Mesothelial cell of epicardium (in vitro differentiated cells): Measurements from ENCODE around the gene GPAT3. TPM values are rescaled to one million over a fixed set of nuclear protein-coding genes. Genes with fewer than 3 reads are reported as not detected.

Experiments used
- DNase-seq, 2 experiments: peaks; one replicate each; pipeline ENCODE4 v3.0.0; 2021; ENCODE audit warnings: low spot score in 2 of 2; ENCODE audit not compliant: unreplicated experiment in 2 of 2
- H3K27ac Mint-ChIP-seq: 2 replicates; pipeline ENCODE4 v1.8.0; 2021; ENCODE audit warnings: mixed read lengths
- H3K27me3 Mint-ChIP-seq: 2 replicates; pipeline ENCODE4 v1.8.0; 2021; ENCODE audit warnings: low read depth, mixed read lengths
- H3K36me3 Mint-ChIP-seq: 2 replicates; pipeline ENCODE4 v1.8.0; 2021; ENCODE audit warnings: mixed read lengths
- H3K4me1 Mint-ChIP-seq: 2 replicates; pipeline ENCODE4 v1.8.0; 2021; ENCODE audit warnings: mixed read lengths
- H3K4me3 Mint-ChIP-seq: 2 replicates; pipeline ENCODE4 v1.8.0; 2021; ENCODE audit warnings: mild to moderate bottlenecking, moderate library complexity, mixed read lengths
- H3K9me3 Mint-ChIP-seq: 2 replicates; pipeline ENCODE4 v1.8.0; 2021; ENCODE audit warnings: mixed read lengths
- total RNA-seq: library from RNA; stranded (reverse); gene quantifications from 3 replicates; pipeline ENCODE4 v1.2.1, GENCODE V29; 2021
- TF ChIP-seq, protein P1 (sequence below): fragments of 200-600 bp; sonication (generic); IDR thresholded peaks from one replicate; pipeline ENCODE4 v1.5.0; 2021; ENCODE audit warnings: antibody characterized with exemption; ENCODE audit not compliant: unreplicated experiment

Gene GPAT3
- total RNA-seq, 1 donor from 2014 or later: 0.18 TPM

- TF ChIP-seq, protein P1, sequence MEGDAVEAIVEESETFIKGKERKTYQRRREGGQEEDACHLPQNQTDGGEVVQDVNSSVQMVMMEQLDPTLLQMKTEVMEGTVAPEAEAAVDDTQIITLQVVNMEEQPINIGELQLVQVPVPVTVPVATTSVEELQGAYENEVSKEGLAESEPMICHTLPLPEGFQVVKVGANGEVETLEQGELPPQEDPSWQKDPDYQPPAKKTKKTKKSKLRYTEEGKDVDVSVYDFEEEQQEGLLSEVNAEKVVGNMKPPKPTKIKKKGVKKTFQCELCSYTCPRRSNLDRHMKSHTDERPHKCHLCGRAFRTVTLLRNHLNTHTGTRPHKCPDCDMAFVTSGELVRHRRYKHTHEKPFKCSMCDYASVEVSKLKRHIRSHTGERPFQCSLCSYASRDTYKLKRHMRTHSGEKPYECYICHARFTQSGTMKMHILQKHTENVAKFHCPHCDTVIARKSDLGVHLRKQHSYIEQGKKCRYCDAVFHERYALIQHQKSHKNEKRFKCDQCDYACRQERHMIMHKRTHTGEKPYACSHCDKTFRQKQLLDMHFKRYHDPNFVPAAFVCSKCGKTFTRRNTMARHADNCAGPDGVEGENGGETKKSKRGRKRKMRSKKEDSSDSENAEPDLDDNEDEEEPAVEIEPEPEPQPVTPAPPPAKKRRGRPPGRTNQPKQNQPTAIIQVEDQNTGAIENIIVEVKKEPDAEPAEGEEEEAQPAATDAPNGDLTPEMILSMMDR: no peak
- Mint-ChIP-seq H3K36me3 (no peaks in the 10 kb centered on the region), H3K9me3 (peaks cover 5% of the 10 kb centered on the region), H3K4me1 (no peaks in the 10 kb centered on the region), H3K4me3 (no peak overlapping the region), H3K27me3 (no peaks in the 10 kb centered on the region), H3K27ac (no peak overlapping the region)
- DNase-seq: no peak
These were observed 69.3 kb downstream of the GPAT3 start for GRCh38 chr4:83605210-83605609.

DNA sequence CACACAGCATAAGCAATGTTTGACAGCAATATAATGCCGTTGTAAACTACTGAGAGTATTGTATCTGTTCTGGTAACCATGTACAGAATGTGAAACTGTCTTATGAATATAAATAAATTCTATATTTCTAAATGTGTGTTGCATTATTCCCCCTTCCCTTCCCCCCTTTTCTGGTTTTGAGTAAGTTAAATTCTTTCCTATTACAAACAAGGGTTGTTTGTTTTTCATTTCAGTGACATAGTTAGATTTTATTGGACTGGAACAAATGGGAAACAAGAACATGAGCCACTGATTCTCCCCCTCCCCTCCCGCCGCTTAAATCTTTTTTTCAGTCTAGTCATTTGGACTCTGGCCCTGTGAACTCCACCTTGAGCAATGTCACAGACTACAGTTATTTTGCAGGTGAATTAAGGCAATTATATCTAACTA lies 69.8 kb downstream of the GPAT3 start:
- Mint-ChIP-seq H3K36me3 (no peaks in the 10 kb centered on the region), H3K4me1 (no peaks in the 10 kb centered on the region), H3K27me3 (no peaks in the 10 kb centered on the region), H3K4me3 (no peak overlapping the region), H3K9me3 (peaks cover 10% of the 10 kb centered on the region), H3K27ac (no peak overlapping the region)
- DNase-seq: no peak
- TF ChIP-seq, protein P1: no peak

- H3K4me3 Mint-ChIP-seq: no peak overlapping the region
- H3K4me1 Mint-ChIP-seq: no peaks in the 10 kb centered on the region
- no peak overlapping the region for H3K27ac Mint-ChIP-seq
- H3K27me3 Mint-ChIP-seq: no peaks in the 10 kb centered on the region
- no peak for DNase-seq
- TF ChIP-seq, protein P1: no peak
- peaks cover 2% of the 10 kb centered on the region for H3K36me3 Mint-ChIP-seq
- H3K9me3 Mint-ChIP-seq: peaks cover 17% of the 10 kb centered on the region
These were observed 70.6 kb downstream of the GPAT3 start for GRCh38 chr4:83606460-83606859.

GRCh38 chr4:83606898-83607297 lies 71.0 kb downstream of the GPAT3 start:
- no peak overlapping the region for H3K4me3 Mint-ChIP-seq
- H3K27ac Mint-ChIP-seq: no peak overlapping the region
- peaks cover 21% of the 10 kb centered on the region for H3K9me3 Mint-ChIP-seq
- peaks cover 2% of the 10 kb centered on the region for H3K36me3 Mint-ChIP-seq
- TF ChIP-seq, protein P1: no peak
- H3K27me3 Mint-ChIP-seq: no peaks in the 10 kb centered on the region
- H3K4me1 Mint-ChIP-seq: no peaks in the 10 kb centered on the region
- DNase-seq: no peak

- Mint-ChIP-seq H3K27me3 (no peaks in the 10 kb centered on the region), H3K9me3 (peaks cover 42% of the 10 kb centered on the region), H3K4me3 (no peak overlapping the region), H3K4me1 (no peaks in the 10 kb centered on the region), H3K36me3 (peaks cover 8% of the 10 kb centered on the region), H3K27ac (no peak overlapping the region)
- DNase-seq: no peak
- TF ChIP-seq, protein P1: no peak
These were observed 73.5 kb downstream of the GPAT3 start for GRCh38 chr4:83609365-83609764.

- TF ChIP-seq, protein P1: no peak
- Mint-ChIP-seq H3K9me3 (peaks cover 45% of the 10 kb centered on the region), H3K36me3 (peaks cover 8% of the 10 kb centered on the region), H3K27me3 (no peaks in the 10 kb centered on the region), H3K27ac (no peak overlapping the region), H3K4me3 (no peak overlapping the region), H3K4me1 (no peaks in the 10 kb centered on the region)
- DNase-seq: no peak
These were observed 74.8 kb downstream of the GPAT3 start for GRCh38 chr4:83610729-83611128.
